HG03139 (cell line): ENCODE measurements around the gene SBSN.

Experiments used
- ATAC-seq: cut with Tn5 transposase; IDR thresholded peaks from one replicate; pipeline ENCODE4 v1.9.1; 2021; ENCODE audit not compliant: unreplicated experiment

SBSN gene

GRCh38 chr19:35555301-35556005 lies 27.3 kb upstream of the SBSN start:
- ATAC-seq = no peak

- no peak for ATAC-seq
Observed at GRCh38 chr19:35554076-35554475, 26.0 kb upstream of the SBSN start.

GRCh38 chr19:35553385-35554000 lies 25.4 kb upstream of the SBSN start:
- no peak for ATAC-seq

- ATAC-seq = no peak
Observed at GRCh38 chr19:35552534-35553384, 24.6 kb upstream of the SBSN start.

- no peak for ATAC-seq
Observed at GRCh38 chr19:35551091-35551810, 23.1 kb upstream of the SBSN start.

GRCh38 chr19:35549879-35550523 lies 21.9 kb upstream of the SBSN start:
- no peak for ATAC-seq

GRCh38 chr19:35549174-35549788 lies 21.2 kb upstream of the SBSN start:
- no peak for ATAC-seq

GRCh38 chr19:35546532-35546931 lies 18.4 kb upstream of the SBSN start:
- ATAC-seq = no peak

GRCh38 chr19:35545855-35546381 lies 17.8 kb upstream of the SBSN start:
- ATAC-seq = peak; percentile 28

- peak; percentile 68 for ATAC-seq
Observed at GRCh38 chr19:35545001-35545854, 17.1 kb upstream of the SBSN start, which contains the start of gene TMEM147. Gene TMEM147, plus strand, starts transcription at chr19:35545626. Its CDS starts 114 bp downstream, at chr19:35545740.

GRCh38 chr19:35544110-35544802 lies 16.1 kb upstream of the SBSN start:
- ATAC-seq = no peak

GRCh38 chr19:35543280-35544109 lies 15.4 kb upstream of the SBSN start:
- ATAC-seq = no peak

GRCh38 chr19:35542209-35542608 lies 14.1 kb upstream of the SBSN start:
- no peak for ATAC-seq

- ATAC-seq = no peak
Observed at GRCh38 chr19:35540356-35540927, 12.3 kb upstream of the SBSN start.

- ATAC-seq = no peak
Observed at GRCh38 chr19:35539850-35540249, 11.7 kb upstream of the SBSN start.

GRCh38 chr19:35539314-35539713 lies 11.2 kb upstream of the SBSN start:
- ATAC-seq = no peak

- no peak for ATAC-seq
Observed at GRCh38 chr19:35534803-35535480, 6.8 kb upstream of the SBSN start.
